ENCODE measurements around the gene PPP1CA.
"Not testable (repeated sequence)": the region's sequence is repeated elsewhere in the genome, so short reads cannot be mapped to it uniquely, and the experiment has no call there.

PPP1CA gene

DNA sequence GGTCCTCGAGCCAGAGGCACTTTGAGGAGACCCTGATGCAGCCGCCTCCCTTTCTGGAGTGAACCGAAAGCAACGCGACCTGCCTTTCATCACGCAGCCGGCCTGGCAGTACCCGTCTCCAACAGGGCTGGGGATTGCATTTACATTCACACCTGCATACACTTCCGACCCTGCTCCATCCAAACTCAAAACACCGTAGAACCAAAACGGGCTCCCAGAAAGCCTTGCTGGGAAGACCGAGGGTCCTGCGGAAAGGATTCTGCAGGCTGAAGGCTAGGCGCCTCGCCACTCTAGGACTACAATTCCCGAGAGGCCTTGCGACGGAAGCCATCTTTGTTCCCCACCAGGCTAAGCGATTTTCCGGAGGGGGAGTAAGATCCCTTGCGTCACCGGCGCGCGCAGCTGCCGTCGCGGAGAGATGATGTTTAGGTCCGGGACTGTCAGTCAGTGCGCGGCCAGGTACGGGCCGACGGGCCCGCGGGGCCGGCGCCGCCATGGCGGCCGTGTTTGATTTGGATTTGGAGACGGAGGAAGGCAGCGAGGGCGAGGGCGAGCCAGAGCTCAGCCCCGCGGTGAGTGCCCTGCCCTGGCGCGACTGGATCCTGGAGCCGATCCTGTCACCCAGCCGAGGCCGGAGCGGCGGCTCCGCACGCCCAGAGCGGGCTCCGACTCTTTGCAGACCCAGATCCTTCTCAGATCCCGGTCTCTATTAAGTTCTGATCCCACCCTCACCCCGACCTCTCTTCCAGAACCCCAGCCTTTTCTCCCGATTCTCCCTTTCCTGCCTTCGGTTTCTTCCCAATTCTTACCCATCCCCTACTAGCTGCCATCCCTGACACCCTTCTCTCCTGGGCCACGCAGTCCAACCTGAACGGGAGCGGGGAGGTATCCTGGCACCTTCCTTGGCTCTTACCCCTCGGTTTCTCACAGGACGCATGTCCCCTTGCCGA lies 26.7 kb upstream of the PPP1CA start, which contains the start of gene RPS6KB2:
RPS6KB2 (plus strand) TSS at position 443 of the 950 bp plus-strand sequence; CDS start at position 495, 52 bp downstream.
- DNase-seq (ENCODE audit: low read depth) = peak; percentile 96
- peak within 1 kb of the TSS; percentile 99 for H3K4me3 ChIP-seq (ENCODE audit: control insufficient read depth, low read depth, low read length)
- no peak for TF ChIP-seq CTCF (conservative IDR thresholded peaks at IDR 0.05; ENCODE audit: control insufficient read depth, insufficient read depth, low read depth, low read length)

DNA sequence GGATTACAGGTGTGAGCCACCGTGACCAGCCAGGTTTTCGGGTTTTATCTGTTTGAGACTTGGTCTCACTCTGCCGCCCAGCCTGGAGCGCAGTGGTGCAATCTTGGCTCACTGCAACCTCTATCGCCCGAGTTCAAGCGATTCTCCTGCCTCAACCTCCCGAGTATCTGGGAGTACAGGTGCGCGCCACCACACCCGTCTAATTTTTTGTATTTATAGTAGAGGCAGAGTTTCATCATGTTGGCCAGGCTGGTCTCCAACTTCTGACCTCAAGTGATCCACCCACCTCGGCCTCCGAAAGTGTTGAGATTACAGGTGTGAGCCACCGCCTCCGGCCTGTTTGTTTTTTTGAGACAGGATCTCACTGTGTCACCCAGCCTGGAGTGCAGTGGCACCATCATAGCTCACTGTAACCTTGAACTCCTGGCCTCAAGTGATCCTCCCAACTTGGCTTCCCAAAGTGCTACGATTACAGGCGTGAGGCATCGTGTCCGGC lies 25.8 kb upstream of the PPP1CA start:
- peak overlapping the region; percentile 99 for H3K4me3 ChIP-seq (ENCODE audit: control insufficient read depth, low read depth, low read length)
- not testable (repeated sequence) for DNase-seq (ENCODE audit: low read depth)

DNA sequence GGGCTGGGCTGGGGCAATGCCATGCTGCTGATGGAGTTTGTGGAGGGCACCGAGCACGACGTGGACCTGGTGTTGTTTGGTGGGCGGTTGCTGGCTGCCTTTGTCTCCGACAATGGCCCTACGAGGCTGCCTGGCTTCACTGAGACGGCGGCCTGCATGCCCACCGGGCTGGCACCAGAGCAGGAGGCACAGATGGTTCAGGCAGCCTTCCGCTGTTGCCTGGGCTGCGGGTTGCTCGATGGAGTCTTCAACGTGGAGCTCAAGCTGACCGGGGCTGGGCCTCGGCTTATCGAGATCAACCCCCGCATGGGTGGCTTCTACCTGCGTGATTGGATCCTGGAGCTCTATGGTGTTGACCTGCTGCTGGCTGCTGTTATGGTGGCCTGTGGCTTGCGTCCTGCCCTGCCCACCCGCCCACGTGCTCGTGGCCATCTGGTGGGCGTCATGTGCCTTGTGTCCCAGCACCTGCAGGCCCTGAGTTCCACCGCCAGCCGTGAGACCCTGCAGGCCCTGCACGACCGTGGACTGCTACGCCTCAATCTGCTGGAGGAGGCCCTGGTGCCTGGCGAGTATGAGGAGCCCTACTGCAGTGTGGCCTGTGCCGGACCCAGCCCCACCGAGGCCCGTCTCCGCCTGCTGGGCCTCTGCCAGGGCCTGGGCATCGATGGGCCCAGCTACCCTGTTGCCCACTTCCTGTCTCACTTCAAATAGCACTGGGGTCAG lies 22.4 kb upstream of the PPP1CA start:
- H3K4me3 ChIP-seq (ENCODE audit: control insufficient read depth, low read depth, low read length) = no peak overlapping the region
- TF ChIP-seq CTCF (conservative IDR thresholded peaks at IDR 0.05; ENCODE audit: control insufficient read depth, insufficient read depth, low read depth, low read length) = no peak

GRCh38 chr11:67423466-67423865 lies 21.8 kb upstream of the PPP1CA start:
- H3K4me3 ChIP-seq (ENCODE audit: control insufficient read depth, low read depth, low read length) = no peak overlapping the region
- TF ChIP-seq CTCF (conservative IDR thresholded peaks at IDR 0.05; ENCODE audit: control insufficient read depth, insufficient read depth, low read depth, low read length) = no peak
- no peak for DNase-seq (ENCODE audit: low read depth)

More for the DNA sequence above, 22.4 kb upstream of the PPP1CA start:
- DNase-seq (ENCODE audit: low read depth) = no peak

DNA sequence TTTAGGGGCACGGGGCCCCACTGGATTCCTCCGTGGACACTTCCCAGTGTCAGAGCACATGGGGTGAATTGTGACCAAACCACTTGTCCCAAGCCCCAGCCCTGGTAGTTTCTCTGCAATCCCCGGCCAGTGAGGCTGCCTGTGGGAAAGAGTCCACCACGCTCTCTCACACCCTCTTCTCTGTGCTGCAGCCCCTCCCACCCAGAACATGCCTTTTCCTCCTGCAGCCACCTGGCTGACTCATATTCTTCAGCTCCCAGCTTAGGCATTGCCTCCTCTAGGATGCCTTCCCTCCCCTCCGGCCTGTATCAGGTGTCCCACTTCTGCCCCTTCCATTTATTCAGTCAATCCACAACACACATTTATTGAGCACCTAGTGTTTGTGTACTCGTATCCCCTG lies 21.2 kb upstream of the PPP1CA start:
- H3K4me3 ChIP-seq (ENCODE audit: control insufficient read depth, low read depth, low read length) = no peak overlapping the region
- DNase-seq (ENCODE audit: low read depth) = no peak
- TF ChIP-seq CTCF (conservative IDR thresholded peaks at IDR 0.05; ENCODE audit: control insufficient read depth, insufficient read depth, low read depth, low read length) = no peak

DNA sequence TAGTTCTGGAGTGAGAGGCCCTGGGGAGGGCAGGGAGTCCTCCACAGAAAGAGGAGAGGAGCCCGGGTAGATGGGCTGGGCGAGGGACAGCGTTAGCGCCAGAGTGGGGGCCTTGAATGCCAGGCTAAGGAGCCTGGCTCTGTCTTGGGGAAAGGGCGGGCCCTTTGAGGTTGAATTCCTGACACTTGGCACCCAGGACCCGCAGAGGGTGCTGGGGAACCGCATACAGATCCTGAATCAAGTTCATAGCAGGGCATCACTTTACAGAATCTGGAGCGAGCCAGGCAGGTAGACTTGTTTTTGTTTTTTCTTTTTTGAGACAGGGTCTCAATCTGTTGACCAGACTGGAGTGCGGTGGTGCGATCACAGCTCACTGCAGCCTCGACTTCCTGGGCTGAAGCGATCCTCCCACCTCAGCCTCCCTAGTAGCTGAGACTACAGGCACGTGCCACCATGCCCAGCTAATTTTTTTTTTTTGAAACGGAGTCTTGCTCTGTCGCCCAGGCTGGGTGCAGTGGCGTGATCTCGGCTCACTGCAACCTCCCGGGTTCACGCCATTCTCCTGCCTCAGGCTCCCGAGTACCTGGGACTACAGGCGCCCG lies 19.9 kb upstream of the PPP1CA start:
- no peak overlapping the region for H3K4me3 ChIP-seq (ENCODE audit: control insufficient read depth, low read depth, low read length)
- DNase-seq (ENCODE audit: low read depth) = no peak

More for the DNA sequence above, 19.9 kb upstream of the PPP1CA start:
- no peak for TF ChIP-seq CTCF (conservative IDR thresholded peaks at IDR 0.05; ENCODE audit: control insufficient read depth, insufficient read depth, low read depth, low read length)
